Urinary bladder (tissue), 4 donors: ENCODE measurements around the gene CCNB2. TPM values are rescaled to one million over a fixed set of nuclear protein-coding genes. Genes with fewer than 3 reads are reported as not detected.
"Not testable (repeated sequence)": the region's sequence is repeated elsewhere in the genome, so short reads cannot be mapped to it uniquely, and the experiment has no call there.

Experiments used
- DNase-seq: peaks from one replicate; pipeline ENCODE4 v3.0.0-alpha.2; 2015; ENCODE audit errors: extremely low spot score
- H3K27ac ChIP-seq: one replicate; pipeline ENCODE4 v1.5.1; 2013; ENCODE audit warnings: low read depth, mild to moderate bottlenecking, moderate library complexity
- H3K36me3 ChIP-seq: one replicate; pipeline ENCODE4 v1.6.1; 2013; ENCODE audit warnings: mild to moderate bottlenecking, moderate library complexity; ENCODE audit not compliant: insufficient read depth
- H3K4me1 ChIP-seq: one replicate; pipeline ENCODE4 v1.6.1; 2013; ENCODE audit warnings: mild to moderate bottlenecking, moderate library complexity; ENCODE audit not compliant: insufficient read depth
- H3K4me3 ChIP-seq: one replicate; pipeline ENCODE4 v1.5.1; 2013; ENCODE audit warnings: low read depth, low read length
- WGBS: extraction: QIAGEN DNeasy Blood & Tissue Kit; methylation state at CpG from one replicate; pipeline ENCODE4 v1.1.7; 2013; 5-methylcytosine and 5-hydroxymethylcytosine counted together
- polyA plus RNA-seq: library from polyadenylated mRNA; stranded (reverse); fragments of 200-250 nt; gene quantifications from one replicate; pipeline ENCODE4 v1.2.3, GENCODE V29; 2013
- total RNA-seq: library from RNA; depleted of rRNA; stranded (reverse); fragments of >200 nt; gene quantifications from one replicate; pipeline ENCODE4 v1.2.3, GENCODE V29; 2014
- donor health status: healthy with polysubstance abuse.
- donor health status: healthy.

CCNB2 gene
- total and polyA plus RNA-seq, 2 donors, result 0.61 to 18.2 TPM

DNA sequence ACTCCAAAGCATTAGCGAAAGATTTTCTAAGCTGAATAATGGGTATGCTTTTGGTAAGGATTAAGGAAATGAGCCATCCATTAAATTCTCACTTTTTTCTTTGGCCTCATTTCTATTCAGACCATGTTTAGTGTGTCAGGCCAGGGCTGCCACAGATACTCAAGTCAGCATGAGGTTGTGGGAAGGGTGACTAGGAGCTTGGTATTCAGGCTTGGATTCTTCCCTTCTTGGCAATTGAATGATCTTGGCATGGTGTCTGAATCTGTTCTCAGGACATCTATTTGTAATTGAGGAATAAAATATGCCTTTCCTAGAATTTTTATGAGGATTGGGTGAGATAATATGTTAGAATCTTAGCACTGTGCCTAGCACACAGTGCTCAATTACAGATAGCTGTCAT is 11.2 kb downstream of the CCNB2 start:
- Histone ChIP-seq H3K27ac (no peak overlapping the region), H3K36me3 (no peaks in the 10 kb centered on the region), H3K4me1 (no peaks in the 10 kb centered on the region), H3K4me3 (no peak overlapping the region)
- WGBS, result 100% methylated on average over 1 of the region's 1 CpG
- no peak for DNase-seq

DNA sequence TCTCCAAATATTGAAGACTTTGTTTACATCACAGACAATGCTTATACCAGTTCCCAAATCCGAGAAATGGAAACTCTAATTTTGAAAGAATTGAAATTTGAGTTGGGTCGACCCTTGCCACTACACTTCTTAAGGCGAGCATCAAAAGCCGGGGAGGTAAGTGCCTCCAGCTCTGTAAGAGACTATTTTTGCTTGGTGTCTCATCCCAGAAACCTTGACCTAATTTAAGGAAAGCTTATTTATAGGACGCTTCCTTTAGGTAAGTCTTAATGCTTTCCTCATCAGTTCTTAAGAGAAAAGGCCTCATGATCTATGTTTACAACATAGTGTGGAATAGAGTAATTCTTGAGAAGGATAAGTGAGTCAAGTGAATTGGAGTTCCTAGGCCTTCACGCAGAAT is 11.8 kb downstream of the CCNB2 start:
- whole genome bisulfite sequencing, result 96% methylated on average over 6 of the region's 6 CpGs
- Histone ChIP-seq H3K4me3 (no peak overlapping the region), H3K4me1 (no peaks in the 10 kb centered on the region), H3K27ac (no peak overlapping the region), H3K36me3 (no peaks in the 10 kb centered on the region)
- DNase-seq, result no peak

DNA sequence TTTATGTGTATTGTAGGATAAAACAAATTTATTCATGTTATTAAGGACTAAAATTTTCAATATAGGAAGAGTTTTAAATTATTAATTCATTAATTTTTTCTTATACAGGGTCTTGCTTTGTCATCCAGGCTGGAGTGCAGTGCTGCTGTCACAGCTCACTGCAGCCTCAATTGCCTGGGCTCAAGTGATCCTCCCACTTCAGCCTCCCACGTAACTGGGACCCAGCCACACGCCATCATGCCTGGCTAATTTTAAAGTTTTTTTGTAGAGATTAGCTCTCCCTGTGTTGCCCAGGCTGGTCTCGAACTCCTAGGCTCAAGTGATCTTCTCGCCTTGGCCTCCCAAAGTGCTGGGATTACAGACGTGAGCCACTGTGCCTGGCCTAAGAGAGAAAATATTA is 14.7 kb downstream of the CCNB2 start:
- WGBS, result 93% methylated on average over 5 of the region's 5 CpGs
- H3K36me3 ChIP-seq, result no peaks in the 10 kb centered on the region
- H3K4me3 ChIP-seq, result no peak overlapping the region
- DNase-seq, result no peak
- H3K4me1 ChIP-seq, result no peaks in the 10 kb centered on the region
- H3K27ac ChIP-seq, result no peak overlapping the region

DNA sequence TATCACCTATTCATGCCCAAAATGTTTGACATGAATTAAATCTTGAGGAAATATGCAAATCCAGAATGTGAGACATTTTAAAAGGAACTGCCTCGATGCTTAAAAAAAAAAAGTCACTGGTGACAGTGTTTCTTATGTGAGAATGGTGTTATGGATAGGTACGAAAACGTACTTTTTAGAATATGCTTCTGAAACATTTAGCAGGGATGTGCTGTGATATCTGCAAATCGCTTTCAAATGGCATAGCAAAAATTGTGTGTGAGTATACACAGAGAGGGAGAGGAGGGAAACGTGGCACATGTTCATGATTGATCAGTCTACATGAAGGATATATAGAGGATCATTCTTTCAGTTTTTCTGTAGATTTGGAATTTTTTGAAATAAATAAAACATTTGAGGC is 16.0 kb downstream of the CCNB2 start:
- no peak for DNase-seq
- no peaks in the 10 kb centered on the region for H3K36me3 ChIP-seq
- 95% methylated on average over 5 of the region's 5 CpGs for WGBS

DNA sequence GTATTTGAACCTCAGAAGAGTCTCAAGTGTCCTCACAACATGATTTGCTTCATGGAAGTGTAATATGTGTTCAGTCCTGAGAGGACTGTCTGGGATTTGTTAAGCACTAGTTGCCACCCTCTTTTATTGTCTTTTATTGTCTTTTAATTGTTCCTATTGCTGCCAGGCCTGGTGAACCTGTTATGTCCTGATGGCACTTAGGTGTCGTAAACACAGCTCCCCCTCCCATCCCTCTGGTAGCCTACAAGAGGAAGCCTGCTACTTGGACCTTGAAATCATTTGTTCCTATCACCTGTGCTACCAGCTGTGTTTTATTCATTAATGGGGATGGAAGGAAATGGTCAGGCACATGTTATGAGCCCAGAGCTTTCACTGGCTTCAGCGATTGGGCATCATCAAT is 19.3 kb downstream of the CCNB2 start:
- Histone ChIP-seq H3K4me1 (no peaks in the 10 kb centered on the region), H3K4me3 (no peak overlapping the region), H3K27ac (no peak overlapping the region), H3K36me3 (no peaks in the 10 kb centered on the region)
- 89% methylated on average over 2 of the region's 2 CpGs for WGBS
- no peak for DNase-seq

More for the DNA sequence above, 16.0 kb downstream of the CCNB2 start:
- Histone ChIP-seq H3K27ac (no peak overlapping the region), H3K4me1 (no peaks in the 10 kb centered on the region), H3K4me3 (no peak overlapping the region)

DNA sequence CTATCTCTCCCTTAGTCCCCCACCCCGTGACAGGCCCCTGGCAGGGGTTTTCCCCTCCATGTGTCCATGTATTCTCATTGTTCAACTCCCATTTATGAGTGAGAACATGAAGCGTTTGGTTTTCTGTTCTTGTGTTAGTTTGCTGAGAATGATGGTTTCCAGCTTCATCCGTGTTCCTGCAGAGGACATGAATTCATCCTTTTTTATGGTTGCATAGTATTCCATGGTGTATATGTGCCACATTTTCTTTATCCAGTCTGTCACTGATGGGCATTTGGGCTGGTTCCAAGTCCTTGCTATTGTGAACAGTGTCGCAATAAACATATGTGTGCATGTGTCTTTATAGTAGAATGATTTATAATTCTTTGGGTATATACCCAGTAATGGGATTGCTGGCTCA is 20.7 kb downstream of the CCNB2 start:
- H3K36me3 ChIP-seq, H3K4me1 ChIP-seq, H3K27ac ChIP-seq, DNase-seq, H3K4me3 ChIP-seq: not testable (repeated sequence)
- 97% methylated on average over 4 of the region's 4 CpGs for WGBS

DNA sequence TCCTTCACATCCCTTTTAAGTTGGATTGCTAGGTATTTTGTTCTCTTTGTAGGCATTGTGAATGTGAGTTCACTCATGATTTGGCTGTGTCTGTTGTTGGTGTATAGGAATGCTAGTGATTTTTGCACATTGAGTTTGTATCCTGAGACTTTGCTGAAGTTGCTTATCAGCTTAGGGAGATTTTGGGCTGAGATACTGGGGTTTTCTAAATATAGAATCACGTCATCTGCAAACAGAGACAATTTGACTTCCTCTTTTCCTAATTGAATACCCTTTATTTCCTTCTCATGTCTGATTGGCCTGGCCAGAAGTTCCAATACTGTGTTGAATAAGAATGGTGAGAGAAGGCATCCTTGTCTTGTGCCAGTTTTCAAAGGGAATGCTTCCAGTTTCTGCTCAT is 22.3 kb downstream of the CCNB2 start:
- H3K4me1 ChIP-seq, DNase-seq, H3K36me3 ChIP-seq, H3K27ac ChIP-seq, H3K4me3 ChIP-seq: not testable (repeated sequence)
- 76% methylated on average over 1 of the region's 1 CpG for WGBS

DNA sequence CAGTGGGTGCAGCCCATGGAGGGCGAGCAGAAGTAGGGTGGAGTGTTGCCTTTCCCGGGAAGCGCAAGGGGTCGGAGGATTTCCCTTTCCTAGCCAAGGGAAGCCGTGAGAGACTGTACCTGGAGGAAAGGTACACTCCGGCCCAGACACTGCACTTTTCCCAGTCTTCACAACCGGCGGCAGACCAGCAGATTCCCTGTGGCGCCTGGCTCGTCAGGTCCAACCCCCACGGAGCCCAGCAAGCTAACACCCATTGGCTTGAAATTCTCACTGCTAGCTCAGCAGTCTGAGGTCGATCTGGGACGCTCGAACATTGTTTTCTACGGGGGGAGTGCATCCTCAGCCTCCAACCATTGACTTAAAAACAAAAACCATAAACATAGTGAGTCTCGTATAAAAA is 26.5 kb downstream of the CCNB2 start:
- Histone ChIP-seq H3K4me3 (no peak overlapping the region), H3K4me1 (no peaks in the 10 kb centered on the region), H3K27ac (no peak overlapping the region), H3K36me3 (peaks cover 3% of the 10 kb centered on the region)
- DNase-seq, result no peak
- 96% methylated on average over 16 of the region's 16 CpGs for WGBS

DNA sequence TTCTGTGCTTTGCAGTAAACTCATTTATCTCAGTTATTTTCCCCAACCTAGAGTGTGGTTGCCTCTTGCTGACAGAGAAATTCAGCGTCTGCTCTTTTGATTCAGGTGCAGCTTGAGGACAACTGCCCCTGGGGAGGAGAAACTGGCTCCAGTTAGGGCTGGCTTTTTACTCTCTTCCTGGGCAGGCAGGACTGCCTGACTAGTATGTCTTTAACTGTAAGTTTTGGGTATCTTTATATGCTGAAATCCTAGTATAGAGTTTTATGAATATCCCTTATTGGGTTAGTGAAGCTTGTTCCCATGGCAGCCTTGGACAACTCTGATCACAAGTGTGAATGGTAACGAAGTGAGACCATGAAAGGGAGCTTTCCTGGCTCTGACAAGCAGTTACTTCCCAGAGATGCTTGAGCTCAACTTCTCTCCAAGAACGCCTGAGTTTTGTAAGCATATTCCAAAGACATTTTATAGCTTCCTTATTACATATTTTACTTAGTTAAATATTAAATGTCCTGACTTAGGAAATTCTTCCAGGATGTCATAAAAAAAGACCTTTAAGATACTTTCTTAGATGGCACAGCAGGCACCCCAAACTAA is 27.1 kb downstream of the CCNB2 start:
- Histone ChIP-seq H3K36me3 (peaks cover 6% of the 10 kb centered on the region), H3K4me3 (no peak overlapping the region), H3K27ac (no peak overlapping the region), H3K4me1 (no peaks in the 10 kb centered on the region)
- DNase-seq, result no peak
- WGBS, result 92% methylated on average over 3 of the region's 3 CpGs

DNA sequence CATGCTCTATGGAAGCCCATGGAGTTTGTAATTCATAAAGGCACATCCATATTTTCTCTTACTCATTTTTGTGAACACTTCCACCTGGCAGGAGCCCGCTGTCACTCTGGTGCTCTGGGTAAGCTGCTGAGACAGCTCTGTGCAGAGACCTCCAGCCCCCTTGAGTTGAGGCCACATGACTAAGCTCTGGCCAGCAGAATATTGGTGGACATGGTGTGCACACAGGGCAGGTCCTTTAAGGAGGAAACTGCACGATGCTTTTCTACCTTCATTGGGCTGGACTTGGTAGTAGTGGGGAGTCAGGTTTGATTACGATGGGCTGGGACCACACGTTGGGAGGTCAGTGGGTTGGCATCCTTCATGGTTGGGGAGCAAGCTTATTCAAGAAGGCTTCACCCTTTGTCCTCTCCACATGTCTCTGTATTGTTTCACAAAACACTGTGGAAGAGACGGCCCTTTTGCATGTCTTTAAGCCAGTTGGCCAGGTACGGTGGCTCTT is 29.0 kb downstream of the CCNB2 start:
- no peak for DNase-seq
- Histone ChIP-seq H3K4me1 (no peaks in the 10 kb centered on the region), H3K4me3 (no peak overlapping the region), H3K27ac (no peak overlapping the region), H3K36me3 (peaks cover 6% of the 10 kb centered on the region)
- WGBS, result 98% methylated on average over 6 of the region's 6 CpGs

DNA sequence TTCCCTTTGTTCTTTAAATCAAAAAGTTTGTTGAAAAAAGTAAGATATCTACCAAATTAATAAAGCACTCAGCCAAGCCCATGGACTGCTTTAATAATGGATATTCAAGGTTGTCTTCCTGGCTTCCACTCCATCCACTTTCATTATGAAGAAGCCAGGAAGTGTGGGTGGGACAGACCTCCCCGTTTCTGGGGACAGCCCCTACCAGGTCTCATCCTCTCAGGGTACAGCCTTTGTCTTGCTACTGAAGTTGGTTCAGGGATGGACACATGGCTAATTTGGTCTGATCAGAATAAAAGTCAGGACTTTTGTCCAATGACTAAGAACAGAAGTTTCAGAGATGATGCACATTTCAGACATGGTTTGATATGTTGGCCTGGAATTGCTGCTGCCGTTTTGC is 32.6 kb downstream of the CCNB2 start:
- WGBS, result 72% methylated on average over 2 of the region's 2 CpGs
- no peak overlapping the region for H3K4me3 ChIP-seq
- peaks cover 6% of the 10 kb centered on the region for H3K36me3 ChIP-seq
- DNase-seq, result no peak
- H3K4me1 ChIP-seq, result no peaks in the 10 kb centered on the region
- no peak overlapping the region for H3K27ac ChIP-seq

DNA sequence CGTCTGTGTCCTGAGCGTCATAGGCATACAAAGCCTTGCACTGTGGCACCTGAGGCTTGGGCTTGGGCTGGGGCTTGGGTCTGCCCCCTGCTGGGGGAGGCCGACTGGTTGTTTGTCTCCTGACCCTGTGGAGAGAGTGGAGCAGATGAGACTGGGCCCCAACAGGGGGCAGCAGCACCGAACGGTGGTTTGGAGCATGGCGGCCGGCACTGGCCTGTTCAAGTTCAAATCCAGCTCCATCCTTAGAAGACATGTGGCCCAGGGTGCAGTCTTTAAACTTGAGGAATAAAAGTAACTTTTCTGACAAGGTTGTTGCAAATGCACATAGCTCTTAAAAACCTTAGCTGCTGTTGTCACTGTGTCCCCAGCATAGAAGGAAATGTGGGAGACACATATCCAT is 33.3 kb downstream of the CCNB2 start:
- DNase-seq, result no peak
- Histone ChIP-seq H3K36me3 (peaks cover 6% of the 10 kb centered on the region), H3K4me1 (no peaks in the 10 kb centered on the region), H3K27ac (no peak overlapping the region), H3K4me3 (no peak overlapping the region)
- WGBS, result 73% methylated on average over 7 of the region's 7 CpGs

DNA sequence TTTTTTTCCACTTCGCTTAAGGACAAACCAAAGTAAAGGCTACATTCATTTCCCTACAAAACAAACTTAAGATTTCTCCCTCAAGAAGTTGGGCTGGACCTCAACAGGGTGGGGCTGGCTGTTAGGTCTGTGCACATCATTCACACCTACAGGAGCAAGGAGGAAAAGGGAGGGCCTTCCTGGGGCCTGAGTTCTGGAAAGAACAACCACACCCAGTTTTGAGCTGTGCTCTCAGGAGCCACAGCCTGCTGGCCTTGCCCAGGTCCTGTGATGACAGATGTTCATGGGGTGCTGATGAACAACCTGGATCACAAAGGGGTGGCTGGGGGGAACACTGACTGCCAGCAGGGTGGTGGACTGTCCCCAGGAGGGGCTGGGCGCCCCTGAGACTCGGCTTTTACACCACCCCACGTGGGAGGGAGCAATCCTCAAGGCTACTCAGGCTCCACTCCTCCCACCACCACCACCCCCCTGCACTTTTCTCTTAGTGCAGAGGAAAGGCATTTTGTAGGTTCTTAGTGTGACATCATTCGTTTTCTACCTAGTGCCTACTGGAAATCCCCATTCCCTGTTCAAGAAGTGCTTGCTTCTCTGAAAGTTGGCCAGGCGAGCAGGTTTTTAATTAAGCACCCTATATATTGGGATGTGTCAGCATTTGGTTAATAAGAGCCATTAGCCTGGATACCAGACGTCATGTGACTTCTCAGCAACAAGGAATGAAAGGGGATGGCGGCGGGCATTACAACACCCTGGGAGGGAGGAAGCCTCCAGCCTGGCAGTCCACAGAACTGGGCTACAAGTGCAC is 35.7 kb downstream of the CCNB2 start:
- 93% methylated on average over 9 of the region's 9 CpGs for WGBS
- H3K4me1 ChIP-seq, result no peaks in the 10 kb centered on the region
- no peak overlapping the region for H3K27ac ChIP-seq
- H3K36me3 ChIP-seq, result peaks cover 6% of the 10 kb centered on the region
- H3K4me3 ChIP-seq, result no peak overlapping the region
- DNase-seq, result no peak

DNA sequence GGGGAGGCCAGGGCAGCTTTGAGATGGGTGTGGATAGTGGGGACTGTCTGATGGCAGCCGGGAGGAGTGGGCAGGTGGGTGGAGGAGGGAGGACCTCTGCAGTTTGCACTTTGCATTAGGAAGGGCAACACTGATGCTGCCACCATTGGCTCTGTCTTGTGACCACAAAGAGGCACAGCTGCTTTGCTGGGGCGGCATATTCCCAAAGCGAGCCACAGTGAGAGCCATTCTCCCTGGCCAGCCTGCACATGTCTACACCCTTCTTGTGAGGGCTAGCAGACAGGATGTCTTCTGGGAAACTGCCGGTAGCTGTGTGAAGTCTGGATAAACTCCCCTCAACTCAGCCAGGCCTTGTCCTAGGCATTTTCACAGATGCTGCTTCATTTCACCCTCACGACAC is 38.3 kb downstream of the CCNB2 start:
- peaks cover 1% of the 10 kb centered on the region for H3K4me1 ChIP-seq
- H3K4me3 ChIP-seq, result no peak overlapping the region
- no peak overlapping the region for H3K27ac ChIP-seq
- 94% methylated on average over 5 of the region's 5 CpGs for WGBS
- no peaks in the 10 kb centered on the region for H3K36me3 ChIP-seq
- no peak for DNase-seq
